ENCODE results near the gene LRP2.
"Not testable (repeated sequence)": the region's sequence is repeated elsewhere in the genome, so short reads cannot be mapped to it uniquely, and the experiment has no call there.

The LRP2 gene

DNA sequence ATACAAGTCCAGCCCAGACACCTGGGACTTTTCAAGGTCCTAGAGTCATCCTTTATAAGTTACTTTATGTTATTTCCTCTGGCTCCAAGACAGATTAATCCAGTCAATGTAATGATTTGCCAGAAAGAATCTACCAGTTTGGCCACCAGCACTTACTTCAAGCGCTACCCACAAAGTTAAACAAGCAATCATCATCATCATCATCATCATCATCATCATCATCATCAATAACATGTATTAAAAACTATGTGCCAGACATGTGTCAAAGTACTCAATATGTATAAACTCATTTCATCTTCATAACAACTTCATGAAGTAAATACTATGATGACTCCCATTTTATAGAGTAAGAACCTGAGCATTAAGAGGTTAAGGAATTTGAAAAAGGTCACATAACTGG, 64.3 kb downstream of the LRP2 start:
- no peak for DNase-seq

DNA sequence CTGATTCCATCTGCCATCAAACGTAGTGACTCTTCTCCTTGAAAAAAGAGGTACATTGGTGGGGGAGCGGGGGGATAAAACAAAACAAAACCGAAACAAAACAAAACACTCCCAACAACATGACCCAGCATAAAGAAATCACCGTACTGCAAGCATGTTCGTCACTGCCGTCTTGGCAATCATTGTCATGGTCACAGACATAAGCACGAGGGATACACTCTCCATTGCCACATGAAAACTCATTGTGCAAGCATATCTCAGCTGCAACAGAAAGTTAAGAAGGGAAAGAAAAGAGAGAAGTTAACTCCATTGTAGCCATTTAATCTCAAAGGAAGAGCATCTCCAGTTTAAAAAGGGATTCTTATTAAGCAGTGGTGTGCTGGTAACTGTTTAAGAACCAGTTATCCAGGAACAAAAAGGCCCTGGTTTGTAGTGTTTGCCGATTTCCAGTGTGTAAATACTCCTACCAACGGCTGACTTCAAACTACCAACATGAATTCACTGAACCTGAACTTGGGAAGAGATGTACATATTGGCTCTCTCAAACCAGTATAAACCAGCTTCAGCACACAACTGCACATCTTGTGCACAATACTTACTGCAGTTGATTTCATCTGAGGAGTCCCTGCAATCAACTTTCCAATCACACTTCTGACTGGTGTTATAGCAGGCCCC, 68.2 kb downstream of the LRP2 start:
- peak; percentile 82 for DNase-seq

DNA sequence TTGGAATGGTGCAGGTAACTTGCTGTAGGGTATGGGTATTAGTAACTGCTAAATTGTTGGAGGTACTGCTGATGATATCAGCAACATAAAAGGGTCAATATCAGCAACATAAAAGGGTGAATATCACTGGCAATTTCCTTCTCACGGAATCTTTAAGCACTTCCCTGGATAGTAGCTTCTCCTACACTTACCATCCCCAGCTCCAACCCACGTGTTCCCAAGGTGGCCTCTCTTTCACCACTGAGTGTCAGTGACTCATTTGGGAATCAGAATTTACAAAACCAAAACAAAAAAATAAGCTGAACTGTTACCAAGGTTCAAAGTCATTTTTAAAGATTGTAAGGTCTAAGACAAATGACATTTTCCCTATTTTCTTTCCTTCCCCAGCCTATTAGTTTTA, 70.8 kb downstream of the LRP2 start:
- DNase-seq: no peak

DNA sequence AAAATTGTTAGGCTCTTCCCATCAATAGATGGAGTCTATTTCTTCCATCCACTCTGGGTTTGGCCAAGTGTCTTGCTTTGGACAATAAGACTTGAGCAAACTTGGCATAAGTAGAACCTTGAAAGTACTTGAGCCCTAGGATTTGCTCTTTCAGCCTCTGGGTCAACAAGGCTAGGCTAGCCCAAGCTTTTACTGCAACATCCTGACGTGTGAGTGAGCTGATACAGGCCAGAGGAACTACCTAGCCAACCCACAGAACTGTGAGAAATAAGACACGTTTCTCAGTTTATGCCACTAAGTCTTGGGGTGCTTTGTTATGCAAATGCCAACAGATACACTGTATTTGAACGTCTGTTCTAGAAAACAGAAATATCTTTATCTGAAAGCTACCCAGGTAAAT, 71.9 kb downstream of the LRP2 start:
- DNase-seq: no peak

DNA sequence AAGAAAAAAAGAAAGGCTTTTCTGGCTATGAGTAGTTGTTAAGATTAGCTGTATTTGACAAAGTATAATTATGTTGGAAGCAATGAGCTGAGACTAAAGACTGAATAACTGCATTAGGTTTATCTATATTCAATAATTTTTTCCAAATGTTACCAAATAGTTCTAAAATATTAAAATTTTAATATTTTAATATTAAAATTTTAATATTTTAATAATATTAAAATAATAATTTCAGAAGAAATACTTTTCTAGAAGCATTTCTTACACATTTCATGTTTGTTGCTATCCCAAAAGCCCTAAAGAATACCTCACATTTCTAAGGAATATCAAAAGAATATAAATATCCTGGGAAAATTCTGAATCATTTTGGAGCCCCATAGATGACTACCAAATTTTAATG, 74.7 kb downstream of the LRP2 start:
- no peak for DNase-seq

DNA sequence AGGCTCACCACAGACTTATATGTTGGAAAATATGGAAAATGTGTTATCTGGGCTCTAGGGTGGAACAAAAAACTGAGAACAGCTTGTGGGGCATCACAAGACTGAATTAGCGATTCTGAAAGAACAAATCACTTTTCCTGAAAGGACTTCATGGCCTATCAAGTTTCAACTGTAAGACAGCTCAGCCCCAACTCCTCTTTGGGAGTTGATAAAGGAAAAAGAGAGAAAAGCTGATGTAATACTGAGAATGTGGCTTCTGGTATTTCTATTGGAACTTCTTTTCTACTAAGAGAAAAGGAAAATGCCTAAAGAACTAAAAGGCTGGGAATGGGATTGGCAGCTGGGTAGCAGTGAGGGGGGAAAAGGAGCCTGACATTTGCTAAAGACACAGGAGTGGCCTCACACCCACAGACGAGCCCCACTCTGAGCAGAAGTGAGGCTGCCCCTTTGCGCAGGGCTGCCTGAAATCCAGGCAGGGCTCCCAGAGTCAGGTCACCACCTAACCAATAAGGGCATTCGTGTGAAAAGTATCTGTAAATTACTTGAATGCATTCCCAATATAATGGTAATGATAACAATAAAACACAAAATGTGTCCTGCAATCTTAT, 75.6 kb downstream of the LRP2 start:
- DNase-seq: no peak

DNA sequence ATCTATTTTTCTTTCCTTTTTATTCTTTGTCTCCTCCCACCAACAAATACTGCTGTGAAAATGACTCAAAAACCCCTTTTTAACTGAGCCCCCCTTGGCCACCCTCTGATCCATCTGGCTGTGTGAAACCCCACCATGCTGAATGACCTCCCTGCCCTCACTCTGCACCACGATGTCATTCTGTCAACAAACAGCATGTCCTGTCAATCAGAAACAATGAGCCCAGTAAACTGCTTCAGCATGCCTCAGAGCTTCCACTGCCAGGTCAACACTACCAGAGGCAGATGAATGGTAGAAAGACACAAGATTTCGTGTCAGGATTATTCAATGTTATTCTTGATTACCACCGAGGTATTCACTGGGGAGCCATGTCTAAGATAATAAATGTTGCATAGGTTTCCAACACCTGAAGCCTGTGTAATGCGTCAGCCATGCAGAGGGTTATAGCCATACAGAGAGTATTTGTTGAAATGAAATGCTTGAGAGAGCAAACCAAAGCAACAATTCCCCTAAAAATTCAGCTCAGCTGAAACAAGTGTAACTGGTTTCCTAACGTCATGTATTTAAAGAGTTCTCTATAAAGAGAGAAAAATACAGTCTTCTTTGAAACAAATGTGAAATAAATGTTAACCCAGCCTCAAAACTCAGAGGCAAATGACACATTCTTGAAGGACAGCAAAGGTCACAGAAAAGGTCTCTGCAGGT, 76.7 kb downstream of the LRP2 start:
- no peak for DNase-seq

DNA sequence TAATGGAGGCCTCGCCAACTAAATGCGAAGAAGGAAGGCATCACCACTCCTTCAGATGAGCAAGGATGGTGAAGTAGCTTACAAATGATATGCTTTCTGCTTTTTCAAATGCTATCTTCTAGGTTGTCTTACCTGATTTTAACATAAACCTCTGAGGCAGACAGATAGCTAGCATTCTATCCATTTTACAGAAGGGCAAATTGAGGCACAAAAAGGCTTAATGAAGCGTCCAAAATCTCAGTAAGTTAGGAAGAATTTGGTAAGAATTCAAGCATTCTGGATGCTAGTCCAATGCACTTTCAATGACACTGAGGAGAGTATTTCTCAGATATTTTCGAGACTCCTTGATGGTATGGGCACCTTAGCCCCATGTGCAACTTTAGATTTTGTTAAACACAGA, 81.8 kb downstream of the LRP2 start:
- no peak for DNase-seq

DNA sequence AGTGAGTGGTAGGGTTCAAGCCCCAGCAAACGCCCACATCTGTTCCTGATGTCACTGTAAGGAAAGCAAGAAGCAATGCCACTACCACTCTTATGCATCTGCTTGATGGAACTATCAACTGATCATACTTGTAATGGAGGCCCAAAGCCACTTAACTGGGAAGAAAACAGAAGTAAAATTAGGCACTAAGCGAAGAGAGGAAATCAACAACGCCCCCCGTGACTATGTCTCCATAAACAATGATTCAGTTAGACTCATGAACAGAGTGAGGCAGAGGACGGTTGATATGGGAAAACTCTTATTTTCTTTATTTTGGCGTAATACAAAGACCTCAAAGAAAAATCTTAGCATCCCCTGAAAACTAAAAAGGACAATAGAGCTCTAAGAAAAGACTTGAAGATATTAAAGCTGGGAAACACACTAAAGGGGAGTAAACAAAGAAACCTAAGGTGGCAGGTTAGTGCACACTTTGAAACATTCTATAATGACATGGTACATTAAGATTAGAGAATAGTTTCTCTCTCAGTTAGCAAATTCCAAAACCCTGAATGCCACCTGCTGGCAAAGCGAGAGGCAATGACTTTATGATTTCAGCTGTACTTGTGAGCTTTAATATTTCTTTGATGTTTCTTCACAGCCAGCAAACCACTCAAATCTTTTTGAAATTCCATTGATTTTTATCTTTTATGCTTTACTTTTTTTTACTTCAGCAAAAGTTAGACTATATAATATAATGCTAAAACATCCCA, 86.5 kb downstream of the LRP2 start:
- DNase-seq: no peak

DNA sequence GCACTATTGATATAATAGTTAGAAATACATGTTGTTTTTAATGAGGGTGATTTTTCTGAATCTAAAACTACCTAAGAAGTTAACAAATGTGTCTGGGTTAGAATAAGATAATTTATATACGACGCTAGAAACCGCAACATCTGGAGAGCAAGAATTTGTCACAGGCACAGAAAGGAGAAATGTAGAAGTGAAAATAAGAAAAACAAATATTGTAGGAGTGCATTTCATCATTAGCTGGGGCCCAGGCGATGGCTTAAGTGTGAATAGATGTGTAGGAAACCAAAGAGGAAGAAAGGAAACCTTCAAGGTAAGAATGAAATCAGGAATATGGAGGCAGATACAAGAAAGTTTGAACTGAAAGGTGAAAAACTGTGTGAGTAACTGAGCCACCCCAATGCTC, 90.3 kb downstream of the LRP2 start:
- DNase-seq: no peak

DNA sequence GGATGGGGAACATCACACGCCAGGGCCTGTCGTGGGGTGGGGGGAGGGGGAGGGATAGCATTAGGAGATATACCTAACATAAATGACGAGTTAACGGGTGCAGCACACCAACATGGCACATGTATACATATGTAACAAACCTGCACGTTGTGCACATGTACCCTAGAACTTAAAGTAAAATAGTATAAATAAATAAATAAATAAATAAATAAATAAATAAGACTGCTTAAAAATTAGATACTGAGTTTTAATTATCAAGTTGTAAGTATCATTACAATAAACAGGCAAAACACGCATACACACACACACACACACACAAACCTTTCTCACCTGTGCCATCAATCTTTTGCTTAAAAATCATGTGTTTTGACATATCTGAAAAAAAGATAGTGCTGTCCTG, 91.8 kb downstream of the LRP2 start:
- not testable (repeated sequence) for DNase-seq

DNA sequence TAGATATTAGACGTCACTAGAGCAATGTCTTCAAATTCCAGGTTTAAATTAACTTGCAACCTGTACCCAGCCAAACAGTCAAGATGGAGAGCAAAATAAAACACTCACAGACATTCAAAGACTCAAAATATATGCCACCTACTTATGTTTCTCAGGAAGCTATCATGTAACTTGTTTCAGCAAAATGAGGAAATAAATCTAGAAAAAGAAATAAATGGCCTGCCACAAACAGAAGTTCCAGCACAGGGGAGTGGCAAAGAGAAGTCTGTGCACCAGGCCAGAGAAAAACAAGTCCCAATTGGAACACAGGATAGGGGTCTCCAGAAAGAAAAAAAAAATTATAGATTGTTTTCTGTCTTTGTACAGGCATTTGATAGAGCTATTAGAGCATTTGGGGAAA, 96.7 kb downstream of the LRP2 start:
- DNase-seq: no peak

DNA sequence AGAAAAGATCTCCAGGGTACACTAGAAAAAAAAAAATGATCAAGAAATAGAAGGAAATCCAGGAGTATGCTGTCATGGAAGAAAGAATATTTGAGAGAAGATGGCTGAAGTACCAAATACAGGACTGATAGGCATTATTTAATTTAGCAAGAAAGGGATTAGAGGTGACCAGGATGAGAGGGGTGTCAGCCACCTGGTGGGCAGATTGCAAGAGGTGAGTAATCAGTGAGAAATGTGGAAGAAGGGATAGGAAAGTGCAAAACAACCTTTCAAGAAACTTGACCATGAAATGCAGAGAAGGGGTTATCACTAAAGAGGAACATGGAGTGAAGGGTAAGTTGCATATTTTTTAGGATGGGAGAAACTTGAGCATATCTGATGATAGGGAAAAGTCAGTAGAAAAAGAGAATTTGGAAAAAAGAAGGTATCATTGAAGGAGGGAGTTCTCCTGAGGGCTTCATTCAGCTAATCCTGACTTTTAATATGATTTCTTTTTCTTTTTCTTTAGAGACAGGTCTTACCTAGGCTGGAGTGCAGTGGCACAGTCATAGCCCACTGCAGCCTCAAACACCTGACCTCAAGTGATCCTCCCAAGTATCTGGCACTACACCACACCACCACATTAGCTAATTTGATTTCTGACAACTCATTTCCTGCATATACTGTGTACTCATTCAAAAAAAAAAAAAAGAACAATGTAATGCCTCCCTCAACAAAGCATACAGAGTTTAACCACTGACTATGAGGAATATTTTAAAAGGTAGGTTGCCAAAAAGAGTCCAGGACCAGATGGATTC, 101.3 kb downstream of the LRP2 start:
- DNase-seq: no peak

DNA sequence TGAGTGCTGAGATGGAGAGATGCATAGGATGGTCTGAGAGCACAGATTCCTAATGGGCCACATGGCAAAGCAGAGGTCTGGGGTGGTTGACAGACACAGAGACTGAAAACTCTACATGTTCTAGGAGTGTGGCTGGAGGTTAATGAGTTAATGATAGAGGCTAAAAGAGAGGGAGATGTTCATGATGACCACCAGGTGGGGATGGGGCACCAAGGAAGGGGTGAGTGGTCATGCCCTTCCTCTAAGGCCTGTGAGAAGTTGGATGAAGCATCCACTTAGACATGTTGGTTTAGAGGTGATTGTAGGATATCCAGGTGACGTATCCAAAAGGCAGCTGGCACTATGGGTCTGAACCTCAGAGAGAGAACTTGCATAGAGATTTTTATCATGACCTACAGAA, 102.1 kb downstream of the LRP2 start:
- DNase-seq: no peak

DNA sequence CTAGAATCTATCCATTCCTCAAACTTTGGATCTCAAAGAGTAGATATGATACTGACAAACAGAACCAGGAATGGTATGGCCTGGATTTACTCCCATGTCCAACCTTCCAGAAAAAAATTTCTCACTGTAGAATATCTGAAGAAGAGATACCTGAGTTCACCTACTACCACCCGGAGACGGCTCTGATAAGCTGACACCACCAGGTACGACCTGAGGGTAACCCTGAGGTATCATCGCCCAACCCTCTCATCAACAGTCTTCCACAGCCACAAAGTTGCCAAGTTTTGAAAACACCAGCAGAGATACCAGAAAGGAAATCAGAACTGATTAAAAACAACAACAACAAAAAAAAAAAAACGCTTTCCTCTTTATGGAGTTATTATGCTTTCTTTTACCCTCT, 102.9 kb downstream of the LRP2 start:
- DNase-seq: no peak

DNA sequence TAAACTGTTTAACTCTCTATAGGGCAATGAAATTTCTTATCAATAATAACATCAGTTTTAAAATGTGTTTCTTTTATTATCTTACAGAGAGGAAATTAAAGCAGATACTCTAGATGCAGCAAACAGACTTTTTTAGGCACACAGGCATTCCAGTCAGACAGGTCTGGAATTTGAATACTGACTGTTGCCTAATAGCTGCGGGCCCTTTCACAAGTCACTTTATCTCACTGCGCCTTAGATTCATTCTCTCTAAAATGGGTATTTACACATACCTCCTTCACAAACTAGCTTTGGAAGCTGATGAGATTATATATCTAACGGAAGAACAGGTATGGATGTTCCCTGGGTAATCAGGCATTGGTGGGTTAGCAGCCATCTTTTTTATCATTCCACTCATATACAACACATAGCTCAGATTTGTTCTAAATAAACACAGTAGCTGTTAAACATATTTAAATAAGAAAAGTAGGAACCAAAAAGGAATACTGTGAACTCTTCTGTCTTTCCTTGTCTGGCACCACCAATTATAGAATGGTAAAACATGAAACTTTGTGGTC, 104.2 kb downstream of the LRP2 start:
- DNase-seq: no peak

DNA sequence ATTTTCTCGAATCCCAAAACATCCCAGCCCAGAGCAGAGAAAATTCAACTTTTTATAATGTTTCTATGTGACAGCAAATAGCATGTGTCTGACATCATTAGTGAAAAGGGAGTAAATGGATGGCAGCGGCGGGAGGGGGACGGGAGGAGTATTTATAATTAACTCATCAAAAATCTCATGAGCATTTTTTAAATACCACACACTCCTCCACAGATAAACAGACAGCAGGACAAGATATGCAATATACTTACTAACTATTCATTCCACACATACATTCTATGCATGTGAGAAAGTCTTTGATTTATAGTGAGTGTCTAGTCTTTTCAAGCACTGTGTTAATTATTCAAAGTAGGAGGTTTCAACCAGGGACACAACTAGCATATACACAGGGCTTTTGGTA, 107.6 kb downstream of the LRP2 start:
- DNase-seq: no peak

DNA sequence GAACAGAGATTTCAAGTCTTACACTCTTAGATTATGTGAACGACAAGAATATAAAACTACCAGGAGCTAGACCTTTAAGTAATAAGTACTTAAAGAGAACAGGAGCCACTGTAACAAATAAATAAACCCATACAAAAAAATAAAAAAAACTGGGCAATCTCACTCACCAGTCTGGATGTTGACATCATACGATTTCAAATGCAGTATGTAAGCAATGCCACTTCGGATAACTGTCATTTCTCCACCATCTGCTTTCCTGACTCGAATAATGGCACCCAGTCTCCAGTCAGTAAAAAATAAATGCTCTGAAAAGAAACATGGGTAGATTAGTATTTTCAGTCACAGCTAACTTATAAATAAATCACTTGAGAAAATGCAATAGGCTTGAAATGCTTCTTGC, 115.1 kb downstream of the LRP2 start:
- no peak for DNase-seq

DNA sequence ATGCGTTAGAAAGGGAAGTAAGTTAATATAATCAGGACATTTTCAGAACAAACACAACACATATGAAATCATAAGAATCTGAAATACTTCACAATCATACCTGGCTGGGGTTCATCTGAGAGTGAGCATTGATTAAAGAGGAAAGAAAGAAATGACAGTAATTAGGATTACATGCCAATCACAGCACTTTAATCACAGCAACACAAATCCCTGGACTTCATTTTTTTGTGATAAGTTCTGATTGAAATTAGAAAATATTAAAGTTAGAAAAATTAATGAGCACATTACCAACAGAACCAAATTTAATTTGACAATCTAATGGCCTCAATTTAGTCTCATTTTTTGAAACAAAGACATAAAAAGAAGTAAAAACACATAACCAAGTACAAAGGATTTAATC, 121.9 kb downstream of the LRP2 start:
- no peak for DNase-seq

DNA sequence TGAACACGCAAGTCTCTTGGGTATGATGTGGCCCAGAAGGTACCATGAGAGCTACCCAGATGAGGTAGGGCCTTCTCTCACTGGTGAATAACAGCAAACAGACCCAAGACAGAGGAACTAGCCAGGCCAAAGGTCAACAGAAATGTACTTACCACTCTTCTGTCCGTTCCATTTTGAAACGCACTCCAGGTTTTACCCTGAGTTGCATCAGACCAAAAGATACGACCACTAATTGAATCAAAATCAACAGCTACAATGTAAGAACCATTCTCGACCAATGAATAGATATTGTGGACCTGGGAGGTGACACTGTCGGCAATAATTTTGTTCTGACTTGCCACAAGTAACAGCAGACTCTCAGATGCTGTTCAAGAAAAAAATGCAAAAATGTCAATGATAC, 124.4 kb downstream of the LRP2 start:
- no peak for DNase-seq

DNA sequence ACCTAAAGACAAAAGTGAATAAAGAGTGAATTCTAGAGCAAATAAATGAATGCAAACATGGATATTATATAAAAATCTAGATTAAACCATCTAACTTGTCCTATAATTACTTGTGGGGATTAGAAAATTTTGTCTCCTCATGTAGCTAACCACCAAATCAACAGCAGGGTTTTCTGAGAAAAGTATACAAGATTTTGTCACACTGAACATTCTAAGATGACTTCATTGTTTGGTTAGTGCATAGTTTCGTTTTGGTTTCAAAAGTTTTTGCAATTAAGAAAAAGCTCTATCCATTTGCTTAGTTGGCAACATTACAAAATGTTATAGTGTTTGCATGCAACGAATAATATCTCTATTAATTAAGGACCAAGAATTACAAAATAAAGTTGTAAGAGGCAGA, 125.0 kb downstream of the LRP2 start:
- DNase-seq: no peak

DNA sequence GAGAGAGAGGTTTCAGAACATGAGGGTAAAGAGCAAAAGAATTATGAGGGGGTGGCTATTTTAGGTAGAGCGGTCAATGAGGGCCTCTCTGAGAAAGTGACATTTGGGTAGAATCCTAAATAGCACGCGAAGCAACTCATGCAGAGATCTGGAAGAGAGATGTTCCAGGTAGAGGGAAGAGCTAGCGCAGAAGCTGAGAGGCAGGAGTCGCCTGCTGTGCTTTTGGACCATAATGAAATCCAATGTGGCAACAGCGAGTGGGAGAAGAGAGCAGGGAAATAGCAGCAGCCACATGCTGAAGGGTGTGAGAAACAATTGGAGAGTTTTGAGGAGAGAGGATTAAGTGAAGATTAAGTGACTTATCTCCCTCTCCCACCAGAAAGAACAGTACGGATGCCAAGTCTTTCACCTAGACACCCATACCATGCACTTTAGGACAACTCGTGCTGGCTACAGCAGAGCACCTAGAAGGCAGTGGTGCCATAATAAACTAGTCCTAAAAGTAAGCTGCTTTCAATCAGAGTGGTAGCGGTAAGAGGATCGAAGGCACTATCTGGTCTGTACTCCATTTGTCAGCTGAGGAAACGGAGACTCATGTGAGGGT, 129.7 kb downstream of the LRP2 start:
- DNase-seq: no peak
